Adrenal gland (tissue), 5 donors: ENCODE data around the gene VPS13D.

Source experiments
- CTCF ChIP-seq, 6 experiments: fragments of 450-650 bp in 4 of 6; fragments of 200-600 bp in 2 of 6; sonication (generic) in 1 of 6; IDR thresholded peaks; 1 replicate in 5 of 6; 2 replicates in 1 of 6; pipeline versions ENCODE4 v1.5.1 to v1.8.0; 2016 to 2021; ENCODE audit warnings: antibody characterized with exemption in 6 of 6, mild to moderate bottlenecking in 2 of 6, moderate library complexity in 1 of 6
- POLR2A ChIP-seq, 2 donors: fragments of 450-650 bp; IDR thresholded peaks; one replicate each; pipeline ENCODE4 v1.6.1; 2017; ENCODE audit warnings: antibody characterized with exemption in 2 of 2, mild to moderate bottlenecking in 2 of 2, moderate library complexity in 1 of 2
- donor health status: DM: no; HTN: no; CAD: no.

DNA sequence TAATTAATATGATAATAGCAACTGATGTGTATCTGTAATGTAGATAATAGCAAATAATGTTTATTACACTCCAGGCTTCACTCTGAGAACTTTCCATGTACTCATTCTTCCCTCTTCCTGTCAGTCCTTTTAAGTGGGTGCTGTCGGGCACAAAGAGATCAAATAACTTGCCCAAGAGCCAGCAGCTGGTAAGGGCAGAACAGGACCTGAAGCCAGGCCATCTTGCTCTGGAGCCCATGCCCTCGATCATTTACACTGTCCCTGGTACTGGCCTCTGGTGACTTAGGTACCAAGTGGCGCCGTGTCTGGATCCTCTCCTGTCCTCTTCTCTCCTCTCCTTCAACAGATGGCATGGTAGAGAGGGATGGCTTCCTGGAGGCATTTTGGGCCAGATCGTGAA is 97.2 kb downstream of the VPS13D start:
- no peak for TF ChIP-seq CTCF (IDR thresholded peaks at IDR 0.05)
- no peak for TF ChIP-seq POLR2A (IDR thresholded peaks at IDR 0.05)
